HG03139 (cell line): ENCODE results near the gene HK2.

Experiments
- ATAC-seq: cut with Tn5 transposase; IDR thresholded peaks from one replicate; pipeline ENCODE4 v1.9.1; 2021; ENCODE audit not compliant: unreplicated experiment

The HK2 gene

GRCh38 chr2:74857215-74857614 lies 23.3 kb downstream of the HK2 start:
- ATAC-seq = no peak

GRCh38 chr2:74857725-74858124 lies 23.8 kb downstream of the HK2 start:
- ATAC-seq = no peak

GRCh38 chr2:74858281-74858680 lies 24.4 kb downstream of the HK2 start:
- ATAC-seq = no peak

- ATAC-seq = no peak
Measured at GRCh38 chr2:74860079-74860478, 26.2 kb downstream of the HK2 start.

GRCh38 chr2:74860521-74860920 lies 26.6 kb downstream of the HK2 start:
- no peak for ATAC-seq

- ATAC-seq = no peak
Measured at GRCh38 chr2:74861531-74861930, 27.6 kb downstream of the HK2 start.

- no peak for ATAC-seq
Measured at GRCh38 chr2:74862020-74862964, 28.4 kb downstream of the HK2 start.

GRCh38 chr2:74863802-74864248 lies 29.9 kb downstream of the HK2 start:
- ATAC-seq = no peak

- no peak for ATAC-seq
Measured at GRCh38 chr2:74864728-74865722, 31.1 kb downstream of the HK2 start.

- no peak for ATAC-seq
Measured at GRCh38 chr2:74865770-74866674, 32.1 kb downstream of the HK2 start.

GRCh38 chr2:74867841-74868658 lies 34.1 kb downstream of the HK2 start:
- ATAC-seq = no peak

- no peak for ATAC-seq
Measured at GRCh38 chr2:74869517-74869916, 35.6 kb downstream of the HK2 start.

- ATAC-seq = no peak
Measured at GRCh38 chr2:74870951-74871350, 37.0 kb downstream of the HK2 start.

GRCh38 chr2:74871414-74871813 lies 37.5 kb downstream of the HK2 start:
- no peak for ATAC-seq

- ATAC-seq = no peak
Measured at GRCh38 chr2:74872389-74872836, 38.5 kb downstream of the HK2 start.

- no peak for ATAC-seq
Measured at GRCh38 chr2:74873012-74873665, 39.2 kb downstream of the HK2 start.

- no peak for ATAC-seq
Measured at GRCh38 chr2:74873678-74874640, 40.0 kb downstream of the HK2 start.
